Large intestine (tissue), 3 donors: ENCODE measurements around the gene SHROOM3. TPM values are rescaled to one million over a fixed set of nuclear protein-coding genes. Genes with fewer than 3 reads are reported as not detected.

Source experiments
- DNase-seq, 2 donors: peaks; one replicate each; pipeline versions ENCODE4 v3.0.0 to v3.0.0-alpha.2; 2013
- H3K27ac ChIP-seq: one replicate; pipeline ENCODE4 v1.5.1; 2013; ENCODE audit warnings: low read length
- H3K27me3 ChIP-seq: 2 replicates; pipeline ENCODE4 v1.6.1; 2013; ENCODE audit warnings: low read length; ENCODE audit not compliant: control insufficient read depth, insufficient read depth
- H3K36me3 ChIP-seq: 2 replicates; pipeline ENCODE4 v1.6.1; 2013; ENCODE audit warnings: low read length; ENCODE audit not compliant: control insufficient read depth, insufficient read depth
- H3K4me1 ChIP-seq: one replicate; pipeline ENCODE4 v1.6.1; 2013; ENCODE audit warnings: low read length; ENCODE audit not compliant: control insufficient read depth, insufficient read depth
- H3K4me3 ChIP-seq: one replicate; pipeline ENCODE4 v1.5.1; 2013; ENCODE audit warnings: low read length
- H3K9me3 ChIP-seq: one replicate; pipeline ENCODE4 v1.6.1; 2013; ENCODE audit warnings: mild to moderate bottlenecking, low read depth, low read length, moderate library complexity; ENCODE audit not compliant: control insufficient read depth
- WGBS: methylation state at CpG from one replicate; pipeline ENCODE4 v1.1.5; 2013; ENCODE audit warnings: low lambda C conversion rate; ENCODE audit not compliant: insufficient coverage; 5-methylcytosine and 5-hydroxymethylcytosine counted together
- polyA plus RNA-seq: library from polyadenylated mRNA; unstranded; fragments of 120-200 nt; gene quantifications from one replicate; pipeline ENCODE4 v1.2.1, GENCODE V29; 2013

The SHROOM3 gene
- polyA plus RNA-seq, 1 donor = 27.8 TPM

- H3K27ac ChIP-seq = no peak overlapping the region
- 100% methylated on average over 2 of the region's 4 CpGs for WGBS
- no peaks in the 10 kb centered on the region for H3K9me3 ChIP-seq
- no peak overlapping the region for H3K4me3 ChIP-seq
- H3K36me3 ChIP-seq = peaks cover 64% of the 10 kb centered on the region
- no peaks in the 10 kb centered on the region for H3K4me1 ChIP-seq
- DNase-seq = no peak
- no peaks in the 10 kb centered on the region for H3K27me3 ChIP-seq
Measured at GRCh38 chr4:76762137-76763130, 327.4 kb downstream of the SHROOM3 start.

DNA sequence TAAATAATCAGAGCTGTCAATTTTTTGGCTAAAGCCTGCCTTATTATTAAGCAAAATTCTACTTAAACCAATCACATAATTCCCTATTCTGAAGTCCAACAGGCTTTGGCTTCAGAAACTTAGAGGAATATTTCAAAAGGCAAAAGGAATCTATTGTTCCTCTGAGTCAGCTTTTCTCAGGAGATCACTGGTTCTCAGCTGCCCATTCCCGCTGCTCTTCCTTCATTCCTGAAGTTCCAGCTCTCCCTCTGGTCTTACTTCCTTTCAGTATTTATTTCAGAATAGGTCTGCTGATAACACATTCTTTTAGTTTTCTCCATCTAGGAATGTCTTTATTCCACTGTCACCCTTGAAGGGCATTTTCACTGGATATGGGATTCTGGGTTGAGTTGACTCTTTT lies 329.2 kb downstream of the SHROOM3 start:
- Histone ChIP-seq H3K4me3 (no peak overlapping the region), H3K36me3 (peaks cover 63% of the 10 kb centered on the region), H3K9me3 (no peaks in the 10 kb centered on the region), H3K27ac (no peak overlapping the region), H3K4me1 (no peaks in the 10 kb centered on the region), H3K27me3 (no peaks in the 10 kb centered on the region)
- DNase-seq = no peak
- 89% methylated on average over 1 of the region's 1 CpG for WGBS

GRCh38 chr4:76765473-76766183 lies 330.6 kb downstream of the SHROOM3 start:
- no peak overlapping the region for H3K27ac ChIP-seq
- no peaks in the 10 kb centered on the region for H3K27me3 ChIP-seq
- H3K4me3 ChIP-seq = no peak overlapping the region
- H3K4me1 ChIP-seq = no peaks in the 10 kb centered on the region
- WGBS = 95% methylated on average over 5 of the region's 14 CpGs
- DNase-seq = no peak
- no peaks in the 10 kb centered on the region for H3K9me3 ChIP-seq
- peaks cover 54% of the 10 kb centered on the region for H3K36me3 ChIP-seq

GRCh38 chr4:76767983-76768382 lies 333.0 kb downstream of the SHROOM3 start:
- DNase-seq = no peak
- 72% methylated on average over 2 of the region's 2 CpGs for WGBS
- Histone ChIP-seq H3K4me1 (no peaks in the 10 kb centered on the region), H3K36me3 (peaks cover 55% of the 10 kb centered on the region), H3K27me3 (no peaks in the 10 kb centered on the region), H3K4me3 (no peak overlapping the region), H3K9me3 (no peaks in the 10 kb centered on the region), H3K27ac (no peak overlapping the region)

- Histone ChIP-seq H3K9me3 (no peaks in the 10 kb centered on the region), H3K27me3 (no peaks in the 10 kb centered on the region), H3K36me3 (peaks cover 45% of the 10 kb centered on the region), H3K4me3 (no peak overlapping the region), H3K4me1 (no peaks in the 10 kb centered on the region), H3K27ac (no peak overlapping the region)
- no peak for DNase-seq
- WGBS = no CpG with 5 or more reads among the region's 5 CpGs
Measured at GRCh38 chr4:76772498-76773106, 337.6 kb downstream of the SHROOM3 start.

GRCh38 chr4:76773766-76774165 lies 338.7 kb downstream of the SHROOM3 start:
- Histone ChIP-seq H3K9me3 (no peaks in the 10 kb centered on the region), H3K4me1 (no peaks in the 10 kb centered on the region), H3K36me3 (peaks cover 47% of the 10 kb centered on the region), H3K27ac (no peak overlapping the region), H3K27me3 (no peaks in the 10 kb centered on the region), H3K4me3 (no peak overlapping the region)
- DNase-seq = no peak

DNA sequence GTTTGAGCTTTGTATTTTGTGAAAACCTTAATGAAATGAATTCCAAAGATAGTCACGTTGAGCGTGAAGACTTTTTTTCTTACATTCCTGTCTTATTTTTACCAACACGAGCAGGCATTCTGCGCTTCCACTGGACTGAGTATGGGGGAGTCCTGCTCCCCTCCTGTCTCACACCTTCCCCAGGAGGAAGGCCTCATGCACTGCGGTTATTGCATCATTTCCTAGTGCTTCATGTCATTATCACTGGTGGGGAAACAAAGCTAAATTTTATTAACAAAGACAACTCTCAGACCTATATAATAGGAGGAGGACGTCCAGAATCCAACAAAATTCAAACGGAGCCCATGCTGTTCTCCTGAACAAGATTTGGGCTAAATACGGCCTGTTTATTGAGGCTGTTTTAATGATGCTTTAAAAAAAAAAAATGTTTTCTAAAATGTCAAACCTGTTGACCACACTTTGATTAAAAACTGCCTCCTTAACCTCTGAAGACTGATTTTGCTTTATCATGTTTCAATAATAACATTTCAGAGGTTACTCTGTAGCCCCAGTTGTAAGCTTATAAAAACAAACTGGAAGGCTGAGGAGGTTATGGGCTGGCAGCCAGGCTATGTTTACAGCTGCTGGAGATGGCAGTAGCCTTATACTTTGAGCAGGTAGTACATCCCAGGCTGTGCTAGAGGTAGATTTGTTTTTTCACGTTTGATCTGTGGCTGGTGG lies 344.9 kb downstream of the SHROOM3 start:
- DNase-seq = no peak
- H3K36me3 ChIP-seq = peaks cover 37% of the 10 kb centered on the region
- 80% methylated on average over 1 of the region's 9 CpGs for WGBS
- H3K4me1 ChIP-seq = no peaks in the 10 kb centered on the region
- H3K4me3 ChIP-seq = no peak overlapping the region
- no peaks in the 10 kb centered on the region for H3K9me3 ChIP-seq
- no peak overlapping the region for H3K27ac ChIP-seq
- H3K27me3 ChIP-seq = no peaks in the 10 kb centered on the region

- Histone ChIP-seq H3K36me3 (peaks cover 35% of the 10 kb centered on the region), H3K4me1 (no peaks in the 10 kb centered on the region), H3K27me3 (no peaks in the 10 kb centered on the region), H3K9me3 (no peaks in the 10 kb centered on the region), H3K27ac (no peak overlapping the region), H3K4me3 (no peak overlapping the region)
- 80% methylated on average over 1 of the region's 7 CpGs for WGBS
- DNase-seq = no peak
Measured at GRCh38 chr4:76780781-76781697, 346.0 kb downstream of the SHROOM3 start.

DNA sequence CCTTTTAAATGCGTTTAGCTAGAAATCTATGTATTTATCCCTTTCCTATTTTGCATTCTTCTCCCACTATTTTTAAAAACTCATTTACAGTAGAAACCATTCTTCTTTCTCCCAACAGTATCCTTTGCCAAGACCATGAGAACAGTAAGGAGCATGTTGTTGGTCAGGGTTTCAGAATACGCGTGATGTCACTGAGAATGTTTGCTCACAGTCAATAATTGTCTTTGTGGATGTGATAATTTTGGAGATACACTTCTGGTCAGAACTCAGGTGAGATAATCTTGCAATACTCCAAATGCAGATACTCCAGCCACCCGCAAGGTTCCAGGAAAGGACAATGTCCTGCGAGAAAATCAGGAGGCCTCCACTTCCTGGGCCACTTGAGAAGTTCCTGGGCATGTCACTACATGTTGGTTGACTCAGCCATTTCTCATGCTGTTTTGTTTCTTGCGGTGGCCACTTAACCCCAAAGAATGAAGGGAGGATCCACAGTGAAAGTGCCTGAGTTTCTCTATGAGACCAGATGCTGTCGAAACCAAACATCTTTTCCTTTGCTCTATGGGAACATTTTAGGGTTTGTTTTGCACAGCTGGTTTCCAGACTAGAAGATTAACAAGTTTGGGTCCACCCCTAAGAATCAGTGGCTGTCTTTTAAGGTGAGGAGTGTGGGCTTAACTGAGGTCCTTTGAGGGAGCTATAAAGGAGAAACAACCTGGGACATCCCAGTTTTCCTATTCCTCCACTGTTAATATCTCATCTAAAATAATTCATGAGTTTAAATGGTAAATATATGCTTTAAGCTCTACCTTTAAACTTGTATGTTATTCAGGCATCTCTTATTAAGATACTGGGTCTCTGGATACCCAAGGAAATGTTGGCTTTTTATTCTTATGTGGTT lies 346.9 kb downstream of the SHROOM3 start:
- 100% methylated on average over 1 of the region's 7 CpGs for WGBS
- H3K9me3 ChIP-seq = no peaks in the 10 kb centered on the region
- peaks cover 39% of the 10 kb centered on the region for H3K36me3 ChIP-seq
- H3K4me1 ChIP-seq = no peaks in the 10 kb centered on the region
- no peaks in the 10 kb centered on the region for H3K27me3 ChIP-seq
- H3K4me3 ChIP-seq = no peak overlapping the region
- no peak overlapping the region for H3K27ac ChIP-seq
- no peak for DNase-seq
